ENCODE measurements around the gene IFNGR1.
"Not testable (repeated sequence)": the region's sequence is repeated elsewhere in the genome, so short reads cannot be mapped to it uniquely, and the experiment has no call there.

Gene IFNGR1

DNA sequence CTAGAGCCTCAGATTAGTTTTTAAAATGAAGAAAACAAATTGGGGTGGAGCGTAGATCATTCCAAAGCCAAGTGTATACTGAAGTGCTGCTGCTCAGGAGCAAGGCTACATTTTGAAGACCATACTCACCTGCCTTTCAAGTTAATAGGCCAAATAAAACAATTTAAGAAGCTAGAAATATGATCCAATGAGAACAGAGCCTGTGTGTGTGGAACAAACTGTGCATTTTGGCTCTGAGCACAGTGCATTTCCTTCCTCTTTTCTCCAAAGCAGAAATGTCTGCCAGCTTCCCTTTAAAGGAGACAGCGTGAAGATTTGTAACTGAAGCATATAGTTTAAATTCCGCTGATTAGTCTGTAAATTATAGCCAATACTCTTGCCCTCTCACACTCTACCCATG, 3.2 kb upstream of the IFNGR1 start:
- in situ Hi-C loops (cut with MboI; ENCODE audit: low pct_unique_long_range_greater_than_20kb, low sequenced_read_pairs, unreplicated experiment) = no loop called here
- no peak for DNase-seq (ENCODE audit: low spot score)
- TF ChIP-seq, protein P1, sequence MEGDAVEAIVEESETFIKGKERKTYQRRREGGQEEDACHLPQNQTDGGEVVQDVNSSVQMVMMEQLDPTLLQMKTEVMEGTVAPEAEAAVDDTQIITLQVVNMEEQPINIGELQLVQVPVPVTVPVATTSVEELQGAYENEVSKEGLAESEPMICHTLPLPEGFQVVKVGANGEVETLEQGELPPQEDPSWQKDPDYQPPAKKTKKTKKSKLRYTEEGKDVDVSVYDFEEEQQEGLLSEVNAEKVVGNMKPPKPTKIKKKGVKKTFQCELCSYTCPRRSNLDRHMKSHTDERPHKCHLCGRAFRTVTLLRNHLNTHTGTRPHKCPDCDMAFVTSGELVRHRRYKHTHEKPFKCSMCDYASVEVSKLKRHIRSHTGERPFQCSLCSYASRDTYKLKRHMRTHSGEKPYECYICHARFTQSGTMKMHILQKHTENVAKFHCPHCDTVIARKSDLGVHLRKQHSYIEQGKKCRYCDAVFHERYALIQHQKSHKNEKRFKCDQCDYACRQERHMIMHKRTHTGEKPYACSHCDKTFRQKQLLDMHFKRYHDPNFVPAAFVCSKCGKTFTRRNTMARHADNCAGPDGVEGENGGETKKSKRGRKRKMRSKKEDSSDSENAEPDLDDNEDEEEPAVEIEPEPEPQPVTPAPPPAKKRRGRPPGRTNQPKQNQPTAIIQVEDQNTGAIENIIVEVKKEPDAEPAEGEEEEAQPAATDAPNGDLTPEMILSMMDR (IDR thresholded peaks at IDR 0.05; ENCODE audit: extremely low read depth, insufficient read depth, missing control alignments) = no peak

DNA sequence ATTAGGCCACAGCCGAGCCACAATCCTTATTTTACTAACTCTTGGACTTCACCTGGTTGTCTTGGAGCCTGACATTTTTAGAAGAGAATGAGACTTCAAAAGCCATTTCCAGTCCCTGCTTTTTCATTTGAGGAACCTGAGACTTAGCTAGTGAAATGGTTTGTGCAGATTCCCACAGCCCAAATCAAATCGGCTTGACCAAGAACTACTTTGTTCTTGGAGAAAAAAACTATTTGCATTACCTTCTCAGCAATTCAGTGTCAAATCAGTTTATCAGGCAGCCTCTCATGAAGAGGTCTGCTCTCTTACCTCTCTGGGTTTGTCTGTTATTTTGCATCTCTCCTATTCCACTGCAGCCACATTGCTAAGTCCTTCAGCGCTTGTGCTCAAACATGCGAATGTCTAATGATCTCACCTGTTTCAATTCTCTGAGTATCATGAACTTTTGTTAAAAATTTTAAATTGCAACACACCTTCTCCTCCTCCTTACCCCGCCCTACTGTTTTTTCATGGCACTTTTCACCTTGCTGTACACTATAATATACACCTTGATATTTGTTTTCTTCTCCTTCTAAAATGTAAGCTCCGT, 573 bp upstream of the IFNGR1 start:
- in situ Hi-C loops (cut with MboI; ENCODE audit: low pct_unique_long_range_greater_than_20kb, low sequenced_read_pairs, unreplicated experiment) = no loop called here
- TF ChIP-seq, protein P1 (IDR thresholded peaks at IDR 0.05; ENCODE audit: extremely low read depth, insufficient read depth, missing control alignments) = no peak
- DNase-seq (ENCODE audit: low spot score) = no peak

DNA sequence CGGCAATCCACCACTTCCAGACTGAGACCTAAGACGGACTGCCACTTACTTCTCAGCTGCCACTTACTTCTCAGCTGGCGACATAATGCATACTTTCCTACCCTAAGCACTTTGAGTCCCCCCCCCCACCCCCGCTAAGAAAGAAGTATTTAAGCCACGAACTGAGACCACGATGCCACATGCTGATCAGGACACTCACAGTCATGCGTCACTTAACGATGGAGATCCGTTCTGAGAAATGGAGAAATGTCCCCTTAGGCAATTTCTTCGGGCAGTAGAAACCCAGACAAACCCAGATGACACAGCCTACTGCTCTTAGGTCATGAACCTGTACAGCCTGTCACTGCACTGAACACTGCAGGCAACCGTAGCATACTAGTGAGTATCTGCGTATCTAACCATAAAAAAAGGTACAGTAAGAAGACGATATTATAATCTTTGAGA, 690 bp downstream of the IFNGR1 start:
- in situ Hi-C loops (cut with MboI; ENCODE audit: low pct_unique_long_range_greater_than_20kb, low sequenced_read_pairs, unreplicated experiment) = no loop called here
- TF ChIP-seq, protein P1 (IDR thresholded peaks at IDR 0.05; ENCODE audit: extremely low read depth, insufficient read depth, missing control alignments) = no peak
- no peak for DNase-seq (ENCODE audit: low spot score)

DNA sequence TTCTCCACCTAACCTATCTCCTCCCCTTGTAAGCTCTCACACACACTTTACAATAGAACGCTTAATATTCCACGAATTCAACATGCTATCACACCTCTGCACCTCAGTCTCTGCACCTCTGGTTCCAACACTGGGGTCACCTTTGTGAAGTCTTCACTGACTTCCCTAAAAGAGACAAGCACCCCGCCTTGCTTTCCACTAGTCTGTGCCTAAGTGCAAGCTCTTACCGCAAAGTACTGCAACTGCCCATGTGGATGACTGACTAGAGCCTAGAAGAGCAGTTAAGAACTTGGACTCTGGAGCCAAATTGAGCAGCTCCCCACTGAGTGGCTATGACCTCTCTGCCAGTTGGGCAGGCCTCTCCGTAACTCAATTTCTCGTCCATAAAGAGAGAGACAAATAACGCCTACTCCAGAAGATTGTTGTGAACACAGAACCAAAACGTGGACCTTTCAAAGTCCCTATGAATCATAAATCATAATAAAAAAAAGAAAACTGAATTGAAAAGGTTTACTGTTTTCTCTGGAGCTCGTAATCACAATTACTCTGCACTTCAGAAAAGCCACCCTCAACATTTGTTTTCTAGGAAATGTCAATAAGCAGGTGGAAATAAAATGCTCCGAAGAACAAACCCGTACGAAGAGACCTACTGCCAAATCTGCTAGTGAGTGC, 1.2 kb downstream of the IFNGR1 start:
- in situ Hi-C loops (cut with MboI; ENCODE audit: low pct_unique_long_range_greater_than_20kb, low sequenced_read_pairs, unreplicated experiment) = no loop called here
- TF ChIP-seq, protein P1 (IDR thresholded peaks at IDR 0.05; ENCODE audit: extremely low read depth, insufficient read depth, missing control alignments) = no peak
- no peak for DNase-seq (ENCODE audit: low spot score)

DNA sequence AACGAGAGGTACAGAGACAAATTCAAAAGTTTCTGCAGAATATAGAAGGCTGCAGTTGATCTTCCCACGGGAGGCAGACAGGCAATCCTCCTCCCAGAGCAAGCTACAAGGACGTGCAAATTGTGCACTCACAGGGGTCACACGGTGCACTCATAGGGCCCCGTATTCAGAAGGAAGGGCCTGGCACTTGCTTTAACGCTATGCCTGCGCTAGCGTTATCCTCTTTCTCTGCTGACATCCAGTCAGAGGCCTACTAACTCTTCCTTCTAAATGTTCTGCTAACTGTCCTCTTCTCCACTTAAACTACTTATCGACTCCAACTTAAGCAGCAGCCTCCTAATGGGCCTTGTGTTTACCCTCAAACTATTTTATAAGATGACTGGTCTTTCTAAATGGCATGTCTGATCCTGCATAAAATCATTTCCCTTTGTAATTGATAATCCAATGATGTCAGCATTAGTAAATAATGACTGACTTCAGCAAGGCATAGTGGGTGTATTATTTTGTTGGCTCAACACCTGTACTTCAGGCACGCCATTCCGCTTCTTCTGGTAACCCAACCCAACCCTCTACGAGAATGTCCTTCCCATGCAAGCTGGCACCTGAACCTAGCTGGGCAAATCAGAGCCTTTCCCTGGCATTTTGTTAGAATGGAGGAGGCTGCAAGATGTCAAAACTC, 2.2 kb downstream of the IFNGR1 start:
- in situ Hi-C loops (cut with MboI; ENCODE audit: low pct_unique_long_range_greater_than_20kb, low sequenced_read_pairs, unreplicated experiment) = no loop called here
- TF ChIP-seq, protein P1 (IDR thresholded peaks at IDR 0.05; ENCODE audit: extremely low read depth, insufficient read depth, missing control alignments) = no peak
- DNase-seq (ENCODE audit: low spot score) = no peak

DNA sequence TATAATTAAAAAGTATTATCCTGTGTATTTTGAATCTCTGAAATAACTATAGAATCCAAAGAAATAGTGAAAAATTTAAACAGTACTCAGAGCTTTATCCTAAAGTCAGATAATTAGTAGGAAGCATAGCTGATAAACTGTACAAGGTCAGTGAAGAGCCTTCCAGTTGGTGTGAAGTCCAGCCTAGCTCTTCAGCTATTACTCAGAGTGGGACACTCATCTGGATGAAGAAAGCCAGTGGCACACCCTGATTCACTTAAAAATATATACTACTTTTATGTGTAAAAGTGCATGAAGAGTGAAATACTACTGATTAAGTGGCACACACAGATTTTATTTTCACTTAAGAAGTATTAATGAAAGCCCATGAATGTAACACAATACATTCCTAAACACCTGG, 3.1 kb downstream of the IFNGR1 start:
- DNase-seq (ENCODE audit: low spot score) = no peak
- TF ChIP-seq, protein P1 (IDR thresholded peaks at IDR 0.05; ENCODE audit: extremely low read depth, insufficient read depth, missing control alignments) = no peak
- in situ Hi-C loops (cut with MboI; ENCODE audit: low pct_unique_long_range_greater_than_20kb, low sequenced_read_pairs, unreplicated experiment) = no loop called here

DNA sequence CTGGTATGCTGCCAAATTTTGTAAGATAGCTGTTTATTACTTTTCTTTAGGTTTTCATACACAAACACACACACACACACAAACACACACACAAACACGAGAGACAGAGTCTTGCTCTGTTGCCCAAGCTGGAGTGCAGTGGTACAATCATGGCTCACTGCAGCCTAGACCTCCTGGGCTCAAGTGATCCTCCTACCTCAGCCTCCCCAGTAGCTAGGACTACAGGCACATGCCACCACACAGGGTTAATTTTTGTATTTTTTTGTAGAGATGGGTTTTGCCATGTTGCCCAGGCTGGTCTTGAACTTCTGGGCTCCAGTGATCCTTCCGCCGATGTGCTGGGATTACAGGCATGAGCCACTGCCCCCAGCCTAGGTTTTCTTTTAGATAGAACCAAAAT, 3.6 kb downstream of the IFNGR1 start:
- in situ Hi-C loops (cut with MboI; ENCODE audit: low pct_unique_long_range_greater_than_20kb, low sequenced_read_pairs, unreplicated experiment); DNase-seq (ENCODE audit: low spot score): not testable (repeated sequence)
